ENCODE measurements around the gene LRRC1. TPM values are rescaled to one million over a fixed set of nuclear protein-coding genes. Genes with fewer than 3 reads are reported as not detected.
A peak's percentile ranks its signal among the peaks of the same experiment; 100 is the strongest.
"Not testable (repeated sequence)": the region's sequence is repeated elsewhere in the genome, so short reads cannot be mapped to it uniquely, and the experiment has no call there.

The LRRC1 gene
- total RNA-seq, 1 donor from 2014 or later, result 77.8 TPM

- DNase-seq (ENCODE audit: low read depth in 2 of 2), result no peak
Measured at GRCh38 chr6:53792973-53793317, 1.9 kb upstream of the LRRC1 start.

- peak; percentile 39 to 71 for DNase-seq (ENCODE audit: low read depth in 2 of 2)
Measured at GRCh38 chr6:53793318-53794136, 1.3 kb upstream of the LRRC1 start.

DNA sequence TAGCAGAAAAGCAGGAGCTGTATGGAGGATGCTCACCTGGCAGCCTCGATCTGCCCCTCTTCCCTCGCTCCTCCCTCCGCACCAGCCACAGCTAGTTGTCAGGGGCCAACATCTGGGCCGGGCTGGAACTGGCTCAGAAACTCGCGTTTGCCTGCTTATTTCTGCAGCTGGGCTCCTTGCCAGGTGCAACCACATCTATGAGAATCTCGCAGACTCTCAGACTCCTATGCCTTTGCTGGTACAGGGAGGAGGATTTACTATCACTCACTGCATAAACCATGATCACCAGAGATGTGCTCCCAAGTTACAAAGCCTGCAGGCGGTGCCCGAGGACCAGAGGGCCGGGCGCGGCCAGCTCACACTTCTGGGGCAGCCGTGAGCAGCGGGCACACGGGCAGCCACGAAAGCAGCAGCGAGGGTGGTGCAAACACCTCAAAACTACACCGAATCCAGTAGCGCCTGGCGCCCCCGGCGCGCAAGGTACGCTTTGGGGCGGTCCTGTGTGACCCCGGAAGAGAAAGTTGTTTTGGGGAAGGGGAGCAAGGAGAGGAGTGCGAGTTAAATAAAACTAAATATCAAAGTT, 577 bp upstream of the LRRC1 start:
- DNase-seq (ENCODE audit: low read depth in 2 of 2), result peak; percentile 81 to 89

GRCh38 chr6:53795340-53795701, 516 bp downstream of the LRRC1 start:
- DNase-seq (ENCODE audit: low read depth in 2 of 2), result peak in 1 of 2 donors; percentile 23

DNA sequence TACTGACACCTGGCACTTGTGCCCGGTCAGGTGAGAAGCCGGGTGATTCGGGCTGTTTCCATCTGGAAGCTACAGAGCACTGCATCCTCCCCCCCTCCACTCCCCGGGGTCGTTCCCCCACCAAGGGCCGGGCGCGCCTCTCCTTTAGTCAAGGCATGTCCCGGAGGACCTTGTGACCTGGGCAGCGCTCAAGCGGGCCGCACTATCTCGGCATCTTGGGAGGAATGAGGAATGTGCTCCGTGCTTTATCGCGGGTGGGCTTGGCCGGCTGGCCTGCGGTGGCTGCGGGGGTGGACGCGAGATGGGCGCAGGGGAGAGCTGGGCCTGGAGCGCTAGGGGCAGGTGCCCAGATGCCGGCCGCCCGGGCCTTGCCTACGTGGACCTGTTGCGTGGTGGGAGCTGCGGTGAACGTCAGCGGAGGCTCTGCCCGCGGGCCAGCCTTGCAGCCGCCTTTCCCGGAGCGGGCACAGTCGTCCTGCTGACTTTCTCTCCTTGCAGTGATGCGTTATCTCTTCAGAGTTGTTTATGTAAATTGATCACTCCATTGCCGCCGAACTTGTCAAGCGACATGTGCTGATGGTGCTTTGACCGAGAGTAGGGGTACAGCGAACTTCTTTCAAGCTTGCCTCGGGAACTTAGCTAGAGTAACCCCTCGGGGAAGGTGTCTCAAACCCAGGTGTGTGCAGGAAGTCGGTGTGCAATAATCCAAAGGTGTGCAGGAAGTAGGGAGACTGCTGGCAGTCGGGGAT, 1.1 kb downstream of the LRRC1 start:
- DNase-seq (ENCODE audit: low read depth in 2 of 2), result peak; percentile 43 to 51

GRCh38 chr6:53796451-53796780, 1.6 kb downstream of the LRRC1 start:
- peak in 1 of 2 donors; percentile 24 for DNase-seq (ENCODE audit: low read depth in 2 of 2)

GRCh38 chr6:53796791-53797190, 2.0 kb downstream of the LRRC1 start:
- DNase-seq (ENCODE audit: low read depth in 2 of 2), result no peak

- no peak for DNase-seq (ENCODE audit: low read depth in 2 of 2)
Measured at GRCh38 chr6:53797304-53797703, 2.5 kb downstream of the LRRC1 start.

DNA sequence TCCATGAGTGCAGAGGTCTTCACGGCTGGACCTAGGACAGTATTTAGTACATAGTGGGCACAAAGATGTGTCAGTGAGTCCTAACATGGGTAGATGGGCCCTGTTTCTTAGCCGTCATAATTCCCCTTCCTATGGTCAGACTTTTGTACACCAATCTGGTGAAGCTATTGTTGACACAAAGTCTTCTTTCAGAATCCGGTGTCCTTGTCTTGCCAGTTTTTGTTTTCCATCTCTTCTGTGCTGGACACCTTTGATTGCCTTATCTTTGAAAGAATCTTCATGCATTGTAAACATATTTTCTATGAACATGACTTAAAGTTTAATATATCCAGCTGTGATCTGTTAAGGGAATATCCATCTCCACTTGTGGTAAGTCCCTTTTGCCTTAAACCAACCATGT, 4.5 kb downstream of the LRRC1 start:
- no peak for DNase-seq (ENCODE audit: low read depth in 2 of 2)

- no peak for DNase-seq (ENCODE audit: low read depth in 2 of 2)
Measured at GRCh38 chr6:53801022-53801421, 6.2 kb downstream of the LRRC1 start.

- no peak for DNase-seq (ENCODE audit: low read depth in 2 of 2)
Measured at GRCh38 chr6:53802582-53802981, 7.8 kb downstream of the LRRC1 start.

DNA sequence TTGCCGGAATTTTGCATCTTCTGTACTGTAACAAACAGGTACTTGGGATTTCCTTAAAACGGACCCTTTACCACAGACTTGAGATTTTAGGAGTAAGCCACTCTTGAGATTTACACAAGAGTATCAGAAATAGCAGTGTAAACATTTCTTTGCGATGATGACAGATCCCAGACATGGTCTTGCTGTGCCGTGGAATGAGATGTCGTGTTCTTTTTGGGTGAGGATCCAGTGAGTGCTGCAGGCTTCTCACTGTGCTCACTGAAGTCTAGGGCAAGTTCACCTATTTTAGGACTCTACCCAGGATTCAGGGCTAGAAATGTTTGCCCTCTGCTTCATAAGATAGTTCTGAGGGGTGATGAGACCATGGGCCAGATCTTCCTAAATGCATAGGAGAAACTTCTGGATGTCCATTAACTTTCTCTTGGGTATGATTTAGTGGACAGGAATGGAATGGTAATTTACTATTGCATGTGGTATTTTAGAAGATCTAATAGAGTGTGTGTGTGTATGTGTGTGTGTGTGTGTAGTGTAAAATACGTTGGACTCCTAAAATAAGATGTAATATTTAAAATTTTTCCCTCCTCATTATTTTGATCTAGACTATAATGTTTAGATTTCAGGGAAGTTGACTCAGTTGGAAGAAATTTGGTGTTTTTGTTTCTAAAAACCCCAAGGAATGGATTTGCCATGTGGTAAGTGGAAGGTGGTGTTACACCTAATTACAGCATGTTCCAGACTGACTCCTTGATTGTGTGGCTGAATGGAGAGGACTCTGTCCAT, 8.5 kb downstream of the LRRC1 start:
- DNase-seq (ENCODE audit: low read depth in 2 of 2), result no peak

DNA sequence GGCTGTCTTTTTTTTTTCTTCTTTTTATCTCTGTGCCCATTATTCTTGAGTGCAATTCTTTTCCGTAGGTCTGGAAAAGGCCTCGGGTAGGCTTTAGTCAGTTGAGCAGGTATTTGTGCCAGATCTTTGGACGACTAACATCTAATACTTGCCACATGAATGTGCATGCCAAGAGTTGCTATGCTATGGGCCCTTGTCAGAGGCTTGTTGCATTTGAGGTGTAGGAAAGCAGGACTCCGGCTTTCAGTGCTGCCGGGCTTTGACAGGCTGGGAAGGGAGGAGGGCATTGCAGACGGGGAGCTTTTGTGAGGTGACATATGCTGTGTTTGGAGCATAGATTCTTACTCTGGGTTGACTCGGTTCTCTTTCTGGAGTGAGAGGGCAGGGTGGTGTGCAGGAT, 10.2 kb downstream of the LRRC1 start:
- no peak for DNase-seq (ENCODE audit: low read depth in 2 of 2)

- DNase-seq (ENCODE audit: low read depth in 2 of 2), result peak in 1 of 2 donors; percentile 46
Measured at GRCh38 chr6:53805725-53806124, 10.9 kb downstream of the LRRC1 start.

DNA sequence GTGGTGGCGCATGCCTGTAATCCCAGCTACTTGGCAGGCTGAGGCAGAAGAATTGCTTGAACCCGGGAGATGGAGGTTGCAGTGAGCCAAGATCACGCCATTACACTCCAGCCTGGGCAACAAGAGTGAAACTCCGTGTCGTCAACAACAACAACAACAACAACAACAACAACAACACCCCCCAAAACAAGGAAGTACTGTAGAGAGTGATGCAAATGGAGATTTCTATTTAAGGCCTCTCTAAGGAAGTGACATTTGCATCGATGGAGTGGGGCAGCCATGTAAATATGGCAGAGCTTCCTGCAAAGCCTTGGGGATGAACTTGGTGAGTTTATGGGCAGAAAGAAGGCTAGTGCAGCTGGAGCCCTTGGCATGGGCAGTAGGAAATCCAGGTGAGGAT, 12.8 kb downstream of the LRRC1 start:
- not testable (repeated sequence) for DNase-seq (ENCODE audit: low read depth in 2 of 2)

GRCh38 chr6:53808302-53808881, 13.6 kb downstream of the LRRC1 start:
- no peak for DNase-seq (ENCODE audit: low read depth in 2 of 2)

DNA sequence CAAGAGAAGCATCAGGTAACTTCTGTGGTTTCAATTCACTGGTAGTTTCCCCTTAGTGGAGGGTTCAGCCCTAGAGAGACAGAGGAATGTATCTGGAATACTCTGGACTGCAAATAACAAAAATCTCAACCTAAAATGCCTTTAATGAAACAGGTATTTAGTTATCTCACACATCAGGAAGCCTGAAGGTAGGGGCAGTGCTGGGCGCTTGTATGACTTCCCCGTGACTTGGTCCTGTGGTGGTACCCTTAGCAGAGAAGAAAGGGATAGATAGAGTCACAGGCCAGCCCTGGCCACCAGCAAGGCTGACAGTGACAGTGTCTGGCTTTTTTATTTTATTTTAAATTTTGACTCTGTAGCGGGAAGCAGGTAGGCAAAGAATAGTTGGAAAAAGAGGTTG, 14.9 kb downstream of the LRRC1 start:
- DNase-seq (ENCODE audit: low read depth in 2 of 2), result no peak

DNA sequence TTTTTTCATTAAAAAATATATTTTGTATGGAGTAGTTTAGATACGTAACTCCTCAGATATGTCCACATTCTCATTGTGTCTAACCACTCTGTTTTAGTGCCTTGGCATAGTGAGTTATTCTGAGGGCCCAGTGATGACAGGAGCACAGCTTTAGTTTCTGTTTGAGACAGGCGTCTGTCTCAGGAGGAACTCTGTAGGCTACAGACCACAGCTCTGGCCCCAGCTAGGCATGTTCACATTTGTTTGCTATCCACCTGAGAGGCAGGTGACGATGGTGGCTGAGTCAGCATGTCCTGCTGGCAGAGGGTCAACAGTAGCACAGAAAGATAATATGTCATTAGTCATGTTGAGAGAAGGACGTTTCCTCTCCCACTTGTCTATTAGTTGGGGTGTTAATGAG, 16.3 kb downstream of the LRRC1 start:
- DNase-seq (ENCODE audit: low read depth in 2 of 2), result peak; percentile 42 to 71

GRCh38 chr6:53811746-53812145, 16.9 kb downstream of the LRRC1 start:
- no peak for DNase-seq (ENCODE audit: low read depth in 2 of 2)

DNA sequence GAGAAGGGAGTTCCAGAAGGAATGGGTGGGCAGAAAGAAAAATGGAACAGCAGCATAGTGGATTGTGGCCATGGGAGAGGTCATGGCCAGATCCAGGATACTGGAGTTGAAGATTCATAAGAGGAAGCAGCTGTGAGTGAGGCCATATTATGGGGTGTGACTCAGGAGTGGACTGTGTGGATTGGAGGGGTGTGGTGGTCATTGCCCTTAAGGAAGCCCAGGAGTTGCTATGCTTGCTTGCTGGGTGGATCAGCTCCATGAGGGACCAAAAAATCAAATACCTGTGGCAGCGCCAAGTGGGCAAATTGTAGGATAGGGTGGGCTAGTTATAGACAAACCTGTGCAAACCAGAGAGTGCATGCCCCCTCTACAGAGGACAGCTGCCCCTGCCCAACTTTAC, 18.3 kb downstream of the LRRC1 start:
- peak in 1 of 2 donors; percentile 80 for DNase-seq (ENCODE audit: low read depth in 2 of 2)

- no peak for DNase-seq (ENCODE audit: low read depth in 2 of 2)
Measured at GRCh38 chr6:53813801-53814200, 19.0 kb downstream of the LRRC1 start.

DNA sequence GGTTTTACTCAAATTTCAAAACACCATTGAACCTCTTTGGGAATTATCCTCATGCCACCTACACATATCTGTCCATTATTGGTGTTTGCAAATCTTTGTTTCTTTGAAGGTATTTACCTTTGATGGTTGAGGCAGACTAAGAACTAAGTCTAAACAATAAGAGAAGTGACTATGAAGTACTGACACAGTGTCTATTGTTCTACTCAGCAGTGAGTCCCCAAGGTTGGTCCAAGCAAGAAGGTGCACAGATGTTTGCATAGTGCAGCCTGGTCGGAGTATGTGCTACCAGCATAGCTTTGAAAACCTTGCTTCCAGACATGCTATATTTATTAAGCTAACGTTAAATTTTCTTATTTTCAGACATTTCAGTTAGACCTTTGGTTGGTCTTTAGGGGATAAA, 19.5 kb downstream of the LRRC1 start:
- no peak for DNase-seq (ENCODE audit: low read depth in 2 of 2)
